ENCODE data around the gene NFIB. TPM values are rescaled to one million over a fixed set of nuclear protein-coding genes. Genes with fewer than 3 reads are reported as not detected.

Gene NFIB
- total and polyA plus RNA-seq, 2 of the 8 experiments (the other 6 are each of a cell fraction or from before 2014, with no cell fraction given) = 2.6 to 13.1 TPM

GRCh38 chr9:14083366-14083765 lies 230.6 kb downstream of the NFIB start:
- no peaks in the 10 kb centered on the region for H3K27me3 ChIP-seq (replicated peaks in 1 of 4; ENCODE audit: control insufficient read depth in 3 of 4, extremely low read depth in 1 of 4, insufficient read depth in 3 of 4, low read length in 3 of 4)
- H3K27ac ChIP-seq (ENCODE audit: low read depth, low read length) = no peak overlapping the region
- H2AFZ ChIP-seq (ENCODE audit: low read length) = no peak overlapping the region
- H3K9ac ChIP-seq (replicated peaks in 1 of 4; ENCODE audit: extremely low read depth in 1 of 4, low read depth in 3 of 4, low read length in 3 of 4) = no peak overlapping the region
- no peak overlapping the region for H2BK12ac ChIP-seq (ENCODE audit: low read depth, low read length)
- ChIA-PET CTCF (ENCODE audit: partially characterized antibody) (interaction anchor here (0.7 to 1.9 kb wide), 2 partner anchors 228 to 262 kb away, joined by 3 to 7 read pairs; no protein-coding TSS in a partner anchor), POLR2A (ENCODE audit: partially characterized antibody) (no interaction called here)
- no peak overlapping the region for H3K56ac ChIP-seq (replicated peaks; ENCODE audit: insufficient read length, low read depth, low read length)
- no peak overlapping the region for H2AK5ac ChIP-seq (ENCODE audit: low read depth, low read length)
- no peak overlapping the region for H3K23ac ChIP-seq (ENCODE audit: insufficient read length)
- no peaks in the 10 kb centered on the region for H3K36me3 ChIP-seq (ENCODE audit: control insufficient read depth in 2 of 4, insufficient read depth in 4 of 4, low read length in 3 of 4)
- H4K5ac ChIP-seq (ENCODE audit: insufficient read length, low read depth, low read length) = no peak overlapping the region
- H4K91ac ChIP-seq (replicated peaks; ENCODE audit: insufficient read length, low read length) = no peak overlapping the region
- H3K4ac ChIP-seq (replicated peaks; ENCODE audit: insufficient read length, low read depth, low read length) = no peak overlapping the region
- no peak overlapping the region for H3K4me2 ChIP-seq (ENCODE audit: insufficient read depth in 1 of 2, low read depth in 2 of 2, low read length in 2 of 2)
- H2BK5ac ChIP-seq (ENCODE audit: low read depth, low read length) = no peak overlapping the region
- TF ChIP-seq TAF1 (IDR thresholded peaks at IDR 0.05; ENCODE audit: low read depth, low read length) (no peak), ASH2L (IDR thresholded peaks at IDR 0.05; ENCODE audit: low read length) (no peak), TEAD4 (IDR thresholded peaks at IDR 0.05; ENCODE audit: low read depth, low read length) (no peak), SP1 (IDR thresholded peaks at IDR 0.05; ENCODE audit: low read depth, low read length) (no peak), ZNF274 (IDR thresholded peaks at IDR 0.05; ENCODE audit: borderline replicate concordance, extremely low read depth, low read length) (no peak), SIX5 (IDR thresholded peaks at IDR 0.05; ENCODE audit: low read depth, low read length) (no peak), PHF8 (conservative IDR thresholded peaks at IDR 0.05; ENCODE audit: low read depth, low read length) (no peak)
- H2BK15ac ChIP-seq (ENCODE audit: low read length) = no peak overlapping the region
- no peaks in the 10 kb centered on the region for H3K23me2 ChIP-seq (ENCODE audit: low read depth, low read length)
- no peak overlapping the region for H3K14ac ChIP-seq (ENCODE audit: insufficient read length)
- H4K20me1 ChIP-seq (replicated peaks in 1 of 2; ENCODE audit: control insufficient read depth in 1 of 2, insufficient read depth in 2 of 2, low read length in 2 of 2) = no peaks in the 10 kb centered on the region
- no peaks in the 10 kb centered on the region for H3K79me2 ChIP-seq (ENCODE audit: control insufficient read depth in 1 of 2, insufficient read depth in 2 of 2, low read length in 2 of 2)
- H3K79me1 ChIP-seq (ENCODE audit: low read depth, low read length) = no peaks in the 10 kb centered on the region
- no peak overlapping the region for H2BK120ac ChIP-seq (replicated peaks; ENCODE audit: low read depth, low read length)
- DNase-seq (ENCODE audit: low read depth in 1 of 2, low spot score in 2 of 2) = no peak
- 78% methylated on average over 1 of the region's 1 CpG; no CpG with 5 or more reads in 1 of the 2 experiments for WGBS, 2 experiments (ENCODE audit: extremely low coverage in 1 of 2, insufficient coverage in 1 of 2, insufficient read length in 1 of 2, insufficient replicate concordance in 2 of 2, low coverage in 1 of 2, low lambda C conversion rate in 2 of 2, missing lambda C conversion rate in 1 of 2)
- H4K8ac ChIP-seq (ENCODE audit: extremely low read depth, insufficient read depth, low read length) = no peak overlapping the region
- H3K18ac ChIP-seq (ENCODE audit: extremely low read depth, low read length) = no peak overlapping the region
- H2BK20ac ChIP-seq (ENCODE audit: low read length) = no peak overlapping the region
- FAIRE-seq = no peak
- H3K4me3 ChIP-seq (ENCODE audit: extremely low read depth in 1 of 4, insufficient read depth in 2 of 4, low read depth in 3 of 4, low read length in 4 of 4) = no peak overlapping the region
- peaks cover 2 to 9% (median 4%) of the 10 kb centered on the region in 4 experiments; a peak in 4 of 7 replicates for H3K4me1 ChIP-seq (replicated peaks in 1 of 4; ENCODE audit: control insufficient read depth in 3 of 4, insufficient read depth in 4 of 4, low read length in 3 of 4)
- no peaks in the 10 kb centered on the region for H3K9me3 ChIP-seq (ENCODE audit: insufficient read depth in 2 of 2, low read depth in 1 of 2, low read length in 1 of 2)
